Cardiac muscle cell (in vitro differentiated cells and primary cell): ENCODE data around the gene NT5DC4. TPM values are rescaled to one million over a fixed set of nuclear protein-coding genes. Genes with fewer than 3 reads are reported as not detected.

Experiments
- DNase-seq, 2 donors: peaks; one replicate each; pipeline versions ENCODE4 v3.0.0 to v3.0.0-alpha.2; 2010 to 2017; ENCODE audit warnings: low read depth in 1 of 2, low spot score in 1 of 2
- H3K27ac ChIP-seq: fragments of 200-600 bp; sonication (generic); 2 replicates; pipeline ENCODE4 v1.5.1; 2016
- H3K27me3 ChIP-seq: fragments of 200-600 bp; sonication (generic); 2 replicates; pipeline ENCODE4 v1.6.0; 2016; ENCODE audit warnings: control low read depth
- H3K36me3 ChIP-seq: fragments of 200-600 bp; sonication (generic); 2 replicates; pipeline ENCODE4 v1.5.1; 2016; ENCODE audit warnings: control low read depth
- H3K4me1 ChIP-seq: fragments of 200-600 bp; sonication (generic); 2 replicates; pipeline ENCODE4 v1.8.1; 2017; ENCODE audit warnings: low read depth, mild to moderate bottlenecking, mixed run types
- H3K4me3 ChIP-seq: fragments of 200-600 bp; sonication (generic); 2 replicates; pipeline ENCODE4 v1.5.1; 2016; ENCODE audit warnings: mild to moderate bottlenecking
- H3K9me3 ChIP-seq: fragments of 200-600 bp; sonication (generic); 2 replicates; pipeline ENCODE4 v1.5.1; 2017; ENCODE audit warnings: low read depth, mild to moderate bottlenecking, control low read depth
- CTCF ChIP-seq: IDR thresholded peaks from 2 replicates; pipeline ENCODE4 v1.5.1; 2012; ENCODE audit warnings: low read depth, mild to moderate bottlenecking, low read length
- polyA plus RNA-seq: library from polyadenylated mRNA; unstranded; fragments of >200 nt; fragmentation: Nextera tagmentation; extraction: Ambion mirVana; gene quantifications from 2 replicates; pipeline ENCODE4 v1.2.1, GENCODE V29; 2016
- total RNA-seq: library from RNA; depleted of rRNA; stranded (reverse); fragments of >200 nt; gene quantifications from 2 replicates; pipeline ENCODE4 v1.2.3, GENCODE V29; 2016

NT5DC4 gene
- total and polyA plus RNA-seq, 2 experiments from 2014 or later, result not detected

- no peak overlapping the region for H3K27ac ChIP-seq
These were observed 40.1 kb upstream of the NT5DC4 start for GRCh38 chr2:112680666-112681101.

GRCh38 chr2:112682101-112682500, 38.7 kb upstream of the NT5DC4 start:
- no peak for DNase-seq

More at GRCh38 chr2:112680666-112681101, 40.1 kb upstream of the NT5DC4 start:
- Histone ChIP-seq H3K4me3 (no peak overlapping the region), H3K27me3 (no peaks in the 10 kb centered on the region), H3K9me3 (no peaks in the 10 kb centered on the region), H3K4me1 (no peaks in the 10 kb centered on the region), H3K36me3 (no peaks in the 10 kb centered on the region)
- no peak for TF ChIP-seq CTCF
- no peak for DNase-seq

GRCh38 chr2:112683550-112684414, 37.0 kb upstream of the NT5DC4 start:
- H3K4me1 ChIP-seq, result no peaks in the 10 kb centered on the region
- no peaks in the 10 kb centered on the region for H3K27me3 ChIP-seq
- DNase-seq, result no peak
- no peaks in the 10 kb centered on the region for H3K9me3 ChIP-seq
- TF ChIP-seq CTCF, result no peak
- no peak overlapping the region for H3K27ac ChIP-seq
- no peaks in the 10 kb centered on the region for H3K36me3 ChIP-seq
- H3K4me3 ChIP-seq, result no peak overlapping the region

More at GRCh38 chr2:112682101-112682500, 38.7 kb upstream of the NT5DC4 start:
- no peaks in the 10 kb centered on the region for H3K36me3 ChIP-seq
- no peak for TF ChIP-seq CTCF
- H3K4me3 ChIP-seq, result no peak overlapping the region
- no peak overlapping the region for H3K27ac ChIP-seq
- no peaks in the 10 kb centered on the region for H3K27me3 ChIP-seq
- no peaks in the 10 kb centered on the region for H3K4me1 ChIP-seq
- H3K9me3 ChIP-seq, result no peaks in the 10 kb centered on the region

GRCh38 chr2:112684415-112684775, 36.4 kb upstream of the NT5DC4 start:
- Histone ChIP-seq H3K9me3 (no peaks in the 10 kb centered on the region), H3K4me3 (no peak overlapping the region), H3K4me1 (no peaks in the 10 kb centered on the region), H3K36me3 (no peaks in the 10 kb centered on the region), H3K27me3 (no peaks in the 10 kb centered on the region), H3K27ac (no peak overlapping the region)
- no peak for TF ChIP-seq CTCF
- no peak for DNase-seq

- Histone ChIP-seq H3K27ac (no peak overlapping the region), H3K4me1 (no peaks in the 10 kb centered on the region), H3K4me3 (no peak overlapping the region), H3K36me3 (no peaks in the 10 kb centered on the region), H3K27me3 (no peaks in the 10 kb centered on the region), H3K9me3 (no peaks in the 10 kb centered on the region)
- no peak for DNase-seq
- no peak for TF ChIP-seq CTCF
These were observed 35.4 kb upstream of the NT5DC4 start for GRCh38 chr2:112685271-112685884.
